A549 treated with GW870086 at 1 μM for 4 hours (cell line): ENCODE measurements around the gene KCNS1. TPM values are rescaled to one million over a fixed set of nuclear protein-coding genes. Genes with fewer than 3 reads are reported as not detected.

Source experiments
- total RNA-seq: library from RNA; stranded (reverse); fragments of 200-300 nt; extraction: Qiagen RNA extraction; gene quantifications from 5 replicates; pipeline ENCODE4 v1.2.3, GENCODE V29; 2022; ENCODE audit warnings: low read depth

KCNS1 gene, protein sequence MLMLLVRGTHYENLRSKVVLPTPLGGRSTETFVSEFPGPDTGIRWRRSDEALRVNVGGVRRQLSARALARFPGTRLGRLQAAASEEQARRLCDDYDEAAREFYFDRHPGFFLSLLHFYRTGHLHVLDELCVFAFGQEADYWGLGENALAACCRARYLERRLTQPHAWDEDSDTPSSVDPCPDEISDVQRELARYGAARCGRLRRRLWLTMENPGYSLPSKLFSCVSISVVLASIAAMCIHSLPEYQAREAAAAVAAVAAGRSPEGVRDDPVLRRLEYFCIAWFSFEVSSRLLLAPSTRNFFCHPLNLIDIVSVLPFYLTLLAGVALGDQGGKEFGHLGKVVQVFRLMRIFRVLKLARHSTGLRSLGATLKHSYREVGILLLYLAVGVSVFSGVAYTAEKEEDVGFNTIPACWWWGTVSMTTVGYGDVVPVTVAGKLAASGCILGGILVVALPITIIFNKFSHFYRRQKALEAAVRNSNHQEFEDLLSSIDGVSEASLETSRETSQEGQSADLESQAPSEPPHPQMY
- total RNA-seq: not detected in 5 replicates

GRCh38 chr20:45100563-45101245, at the start of gene KCNS1:
KCNS1 (minus strand) TSS chr20:45101127; CDS start chr20:45099236, 1,891 bp downstream.

DNA sequence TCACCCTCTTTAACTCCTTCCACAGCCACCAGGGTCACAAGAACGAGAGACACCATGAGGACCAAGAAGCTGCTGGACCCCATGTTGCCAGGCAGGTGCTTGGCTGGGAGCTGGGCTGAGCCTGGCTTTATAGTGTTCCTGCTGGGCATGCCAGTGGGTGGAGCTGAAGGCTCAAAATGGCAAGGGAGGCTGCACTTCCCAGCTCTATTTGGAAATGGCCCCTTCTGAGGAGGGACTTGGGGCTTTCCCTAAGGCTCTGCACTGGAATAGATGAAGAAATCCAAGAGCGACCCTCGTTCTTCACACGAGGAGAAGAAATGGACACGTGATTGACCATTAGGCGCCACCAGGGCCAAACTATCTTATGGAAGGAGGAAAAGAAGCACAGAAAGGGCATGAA, 23.4 kb upstream of the KCNS1 start, which contains the start of gene WFDC12:
Gene WFDC12 (minus strand): TSS at position 101 of the 400 bp plus-strand sequence. CDS start 18 bp downstream, at position 83.

DNA sequence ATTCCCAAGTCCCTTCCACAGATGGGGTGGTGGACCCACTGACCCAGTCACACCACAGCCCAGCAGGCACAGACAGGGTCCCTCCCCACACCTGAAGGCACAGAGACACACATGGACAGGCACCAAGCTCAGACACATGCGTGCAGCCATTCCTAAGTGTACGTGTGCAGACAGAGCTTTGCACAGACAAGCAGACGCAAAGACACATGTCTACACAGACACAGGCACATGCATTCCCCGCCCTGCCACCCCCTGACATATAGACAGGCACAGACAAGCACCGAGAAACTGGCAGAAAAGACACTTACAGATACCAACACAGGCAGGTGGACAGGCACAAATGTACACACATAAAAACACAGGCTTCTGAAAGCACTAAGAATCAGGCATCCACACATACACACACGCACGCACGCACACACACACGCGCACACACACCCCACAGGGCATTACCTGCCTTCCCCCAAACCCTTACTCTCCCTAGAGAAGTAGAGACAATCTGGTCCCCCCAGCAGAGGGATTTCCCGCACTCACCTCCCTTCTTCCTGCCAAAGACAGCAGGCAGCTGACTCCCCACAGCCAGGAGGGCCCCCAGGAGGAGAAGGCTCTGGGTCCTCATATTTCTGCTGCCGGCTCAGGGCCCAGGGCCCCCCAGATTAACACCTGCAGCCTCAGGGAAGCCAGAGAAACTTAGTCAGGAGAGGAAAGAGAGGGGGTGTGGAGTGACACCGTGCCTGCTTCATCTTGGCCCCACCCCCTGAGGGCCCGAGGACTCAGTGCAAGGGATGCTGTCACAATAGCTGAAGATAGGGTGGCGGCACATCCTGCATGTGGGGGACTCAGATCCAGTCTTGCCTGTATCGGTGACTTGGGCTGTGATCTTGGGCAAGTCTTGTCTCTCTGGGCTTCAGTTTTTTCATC, 13.8 kb upstream of the KCNS1 start, which contains the start of gene WFDC5:
Gene WFDC5 (minus strand): TSS at position 710 of the 921 bp plus-strand sequence. CDS start 91 bp downstream, at position 619.

Other genes starting within 250 kb of the KCNS1 start
- 191 to 203 TPM (median 202 TPM) in 5 replicates for gene YWHAB, start 215.4 kb downstream of the KCNS1 start, total RNA-seq
- 12.7 to 16.3 TPM (median 14.8 TPM) in 5 replicates for gene PABPC1L, start 191.1 kb downstream of the KCNS1 start, total RNA-seq
- 41.0 to 48.1 TPM (median 42.3 TPM) in 5 replicates for gene TOMM34, start 140.7 kb downstream of the KCNS1 start, total RNA-seq
- 11.1 to 14.8 TPM (median 14.0 TPM) in 5 replicates for gene STK4, start 134.6 kb downstream of the KCNS1 start, total RNA-seq
- not detected in 5 replicates for gene WFDC5, start 14.0 kb upstream of the KCNS1 start, total RNA-seq
- gene WFDC12, start 23.3 kb upstream of the KCNS1 start, total RNA-seq: not detected in 5 replicates
- 2.1 to 4.7 TPM (median 2.7 TPM) in 5 replicates for gene PI3, start 73.8 kb upstream of the KCNS1 start, total RNA-seq
- not detected in 5 replicates for gene SEMG1, start 105.9 kb upstream of the KCNS1 start, total RNA-seq
- not detected in 5 replicates for gene SEMG2, start 120.2 kb upstream of the KCNS1 start, total RNA-seq
- gene SLPI, start 153.4 kb upstream of the KCNS1 start, total RNA-seq: 10.3 to 12.4 TPM (median 11.8 TPM) in 5 replicates
- not detected in 5 replicates for gene RBPJL, start 205.7 kb upstream of the KCNS1 start, total RNA-seq
- 0.14 to 0.22 TPM (median 0.17 TPM) in 4 of 5 replicates, not detected in the other for gene MATN4, start 207.2 kb upstream of the KCNS1 start, total RNA-seq
- gene SDC4, start 247.3 kb upstream of the KCNS1 start, total RNA-seq: 128 to 148 TPM (median 143 TPM) in 5 replicates